Right lobe of liver (tissue), 4 donors: ENCODE results near the gene OR5AR1.

Experiments
- CTCF ChIP-seq, 4 donors: fragments of 200-600 bp in 3 of 4; fragments of 450-650 bp in 1 of 4; IDR thresholded peaks; one replicate each; pipeline versions ENCODE4 v1.5.1 to v1.8.0; 2016 to 2022; ENCODE audit warnings: antibody characterized with exemption in 4 of 4, mild to moderate bottlenecking in 2 of 4
- POLR2A ChIP-seq: fragments of 450-650 bp; IDR thresholded peaks from one replicate; pipeline ENCODE4 v1.6.1; 2017; ENCODE audit warnings: antibody characterized with exemption, mild to moderate bottlenecking
- donor health status: DM: no; HTN: no; CAD: no.
- donor health status: DM: no; HTN: no; CAD: no.
- donor health status: DM: no; HTN: yes; CAD: no.

DNA sequence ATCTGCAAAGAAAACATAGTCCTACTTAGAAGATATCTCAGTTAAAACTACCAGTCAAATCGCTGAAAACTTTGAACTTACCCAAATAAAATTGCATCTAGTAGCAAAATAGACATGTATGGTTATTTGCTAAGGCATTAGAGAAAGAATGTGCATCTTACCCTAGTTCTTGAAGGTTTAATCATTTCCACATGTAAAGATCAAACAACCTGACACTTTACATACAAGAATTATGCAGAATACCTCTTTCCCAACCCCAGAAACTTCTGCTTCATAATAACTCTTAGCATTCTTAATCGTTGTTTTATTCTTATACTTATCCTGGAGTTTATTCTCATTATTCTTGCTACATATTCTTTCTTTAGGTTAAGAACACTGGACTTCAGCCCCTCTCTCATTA, 31.2 kb upstream of the OR5AR1 start:
- TF ChIP-seq CTCF (IDR thresholded peaks at IDR 0.05) (no peak), POLR2A (no peak)
